ENCODE results near the gene CDH26.

- TF ChIP-seq TARDBP (IDR thresholded peaks at IDR 0.05; ENCODE audit: borderline replicate concordance) = no peak
- no peak for TF ChIP-seq MEF2A (IDR thresholded peaks at IDR 0.05; ENCODE audit: insufficient read depth, low read depth, low read length)
- no peak for TF ChIP-seq SIX5 (IDR thresholded peaks at IDR 0.05; ENCODE audit: low read depth, low read length, severe bottlenecking)
- TF ChIP-seq SIN3A (IDR thresholded peaks at IDR 0.05; ENCODE audit: low read depth, low read length) = no peak
- TF ChIP-seq ZNF592 (IDR thresholded peaks at IDR 0.05) = no peak
- TF ChIP-seq EZH2 (IDR thresholded peaks at IDR 0.05; ENCODE audit: borderline replicate concordance, control insufficient read depth, low read depth, low read length) = no peak
- TF ChIP-seq MAX (IDR thresholded peaks at IDR 0.05; ENCODE audit: low read depth, low read length) = no peak
- no peak for TF ChIP-seq MYB (IDR thresholded peaks at IDR 0.05; ENCODE audit: borderline replicate concordance, low read depth, low read length)
Measured at GRCh38 chr20:59912609-59913008, 45.6 kb upstream of the CDH26 start.
